PC-3 (cell line): ENCODE data around the gene TNIP1. TPM values are rescaled to one million over a fixed set of nuclear protein-coding genes. Genes with fewer than 3 reads are reported as not detected.

Experiments
- ATAC-seq: fragments of 200-7000 bp; cut with Tn5 transposase; 2 replicates; pipeline ENCODE4 v1.9.1; 2020; ENCODE audit warnings: mild to moderate bottlenecking, moderate library complexity
- BruUV-seq: library from RNA; stranded (reverse); fragments of 400-500 nt; replicated peaks from 2 replicates; lab custom pipeline; 2021; lab: Mats Ljungman, UMichigan
- CTCF ChIA-PET: fragments of 300-600 bp; sonication (Branson Sonifier 250); formaldehyde crosslinking; loops from one replicate; lab custom pipeline; 2022; ENCODE audit warnings: antibody characterized with exemption; lab: Charles Lee
- POLR2A ChIA-PET: fragments of 300-600 bp; sonication (Branson Sonifier 250); formaldehyde crosslinking; loops from one replicate; lab custom pipeline; 2022; ENCODE audit warnings: antibody characterized with exemption; ENCODE audit not compliant: unreplicated experiment; lab: Charles Lee
- DNase-seq: peaks from one replicate; pipeline ENCODE4 v3.0.0-alpha.2; 2015
- H2AFZ ChIP-seq: fragments of 300-600 bp; sonication (generic); 2 replicates; pipeline ENCODE4 v1.6.0; 2016; ENCODE audit warnings: antibody characterized with exemption, low read length
- H3F3A ChIP-seq: fragments of 300-600 bp; sonication (generic); one replicate; pipeline ENCODE4 v1.6.0; 2017; ENCODE audit warnings: antibody characterized with exemption, low read length, control low read depth, mild to moderate bottlenecking; ENCODE audit not compliant: unreplicated experiment
- H3K27ac ChIP-seq: fragments of 300-600 bp; sonication (generic); 2 replicates; pipeline ENCODE4 v1.5.1; 2016; ENCODE audit warnings: mild to moderate bottlenecking, low read length
- H3K27me3 ChIP-seq: fragments of 300-600 bp; sonication (generic); 2 replicates; pipeline ENCODE4 v1.6.1; 2016; ENCODE audit warnings: low read length, mixed read lengths
- H3K36me3 ChIP-seq: fragments of 300-600 bp; sonication (generic); 2 replicates; pipeline ENCODE4 v1.6.1; 2016; ENCODE audit warnings: low read depth, mixed run types, low read length, mixed read lengths
- H3K4me1 ChIP-seq: fragments of 300-600 bp; sonication (generic); 2 replicates; pipeline ENCODE4 v1.5.1; 2016; ENCODE audit warnings: low read length; ENCODE audit not compliant: insufficient read depth
- H3K4me2 ChIP-seq: fragments of 300-600 bp; sonication (generic); 2 replicates; pipeline ENCODE4 v1.6.0; 2016; ENCODE audit warnings: low read length
- H3K4me3 ChIP-seq: fragments of 300-600 bp; sonication (generic); 2 replicates; pipeline ENCODE4 v1.5.1; 2016; ENCODE audit warnings: mild to moderate bottlenecking, low read length, mixed read lengths
- H3K79me2 ChIP-seq: fragments of 300-600 bp; sonication (generic); 2 replicates; pipeline ENCODE4 v1.6.1; 2017; ENCODE audit warnings: low read length, mixed read lengths
- H3K9ac ChIP-seq: fragments of 300-600 bp; sonication (generic); 2 replicates; pipeline ENCODE4 v1.6.0; 2016; ENCODE audit warnings: mild to moderate bottlenecking, low read length
- H3K9me2 ChIP-seq: fragments of 300-600 bp; sonication (generic); replicated peaks from 2 replicates; pipeline ENCODE4 v1.6.1; 2016; ENCODE audit warnings: mixed run types, low read length, mixed read lengths
- H3K9me3 ChIP-seq: fragments of 300-600 bp; sonication (generic); 2 replicates; pipeline ENCODE4 v1.6.1; 2016; ENCODE audit warnings: low read length, mixed read lengths
- H4K20me1 ChIP-seq: fragments of 300-600 bp; sonication (generic); 2 replicates; pipeline ENCODE4 v1.6.1; 2016; ENCODE audit warnings: low read length, mixed read lengths
- CTCF ChIP-seq: fragments of 300-600 bp; sonication (generic); conservative IDR thresholded peaks from 2 replicates; pipeline ENCODE4 v1.5.1; 2017; ENCODE audit warnings: antibody characterized with exemption, low read depth, mild to moderate bottlenecking, low read length
- EZH2 ChIP-seq: fragments of 300-600 bp; sonication (generic); IDR thresholded peaks from one replicate; pipeline ENCODE4 v1.6.1; 2017; ENCODE audit warnings: antibody characterized with exemption, mild to moderate bottlenecking, low read length; ENCODE audit not compliant: unreplicated experiment
- EZH2phosphoT487 ChIP-seq: fragments of 300-600 bp; sonication (generic); IDR thresholded peaks from 2 replicates; pipeline ENCODE4 v1.6.1; 2018; ENCODE audit warnings: mild to moderate bottlenecking, antibody characterized with exemption, low read length, borderline replicate concordance
- intact Hi-C: fragments of 100-400 bp; cut with micrococcal nuclease; formaldehyde crosslinking; loops from 2 replicates; pipeline ENCODE4 v1.9.0; 2023
- total RNA-seq: library from RNA; depleted of rRNA; stranded (reverse); fragments of >200 nt; gene quantifications from 2 replicates; pipeline ENCODE4 v1.2.3, GENCODE V29; 2014

Gene TNIP1
- total RNA-seq, 1 experiment from 2014 or later: 90.0 TPM

GRCh38 chr5:151020304-151021110 lies 60.3 kb downstream of the TNIP1 start, which contains the start of gene GPX3:
TSS of gene GPX3 (plus strand) at chr5:151020591. CDS start at chr5:151020655, 64 bp downstream.
- ATAC-seq: no peak
- TF ChIP-seq EZH2 (no peak), CTCF (no peak), EZH2phosphoT487 (no peak)

GRCh38 chr5:151019331-151019730 lies 61.5 kb downstream of the TNIP1 start:
- H3K9me2 ChIP-seq: no peaks in the 10 kb centered on the region
- H3K27me3 ChIP-seq: no peaks in the 10 kb centered on the region
- no peak for DNase-seq
- CTCF ChIA-PET: no interaction called here
- H3K27ac ChIP-seq: no peak overlapping the region
- H2AFZ ChIP-seq: no peak overlapping the region
- no peak overlapping the region for H3K4me3 ChIP-seq
- H3K36me3 ChIP-seq: no peaks in the 10 kb centered on the region
- no TSS peak for BruUV-seq
- intact Hi-C loops: no loop called here
- no peaks in the 10 kb centered on the region for H4K20me1 ChIP-seq
- TF ChIP-seq CTCF: no peak
- TF ChIP-seq EZH2: no peak
- TF ChIP-seq EZH2phosphoT487: no peak
- H3K79me2 ChIP-seq: no peaks in the 10 kb centered on the region
- no peaks in the 10 kb centered on the region for H3K9me3 ChIP-seq
- POLR2A ChIA-PET: no interaction called here
- no peaks in the 10 kb centered on the region for H3F3A ChIP-seq
- no peak for ATAC-seq
- no peak overlapping the region for H3K9ac ChIP-seq
- peaks cover 34% of the 10 kb centered on the region for H3K4me1 ChIP-seq
- H3K4me2 ChIP-seq: no peak overlapping the region

More at GRCh38 chr5:151020304-151021110, 60.3 kb downstream of the TNIP1 start, which contains the start of gene GPX3:
- H3K36me3 ChIP-seq: no peaks in the 10 kb centered on the region
- no peaks in the 10 kb centered on the region for H3F3A ChIP-seq
- POLR2A ChIA-PET: no interaction called here
- no peaks in the 10 kb centered on the region for H3K9me2 ChIP-seq
- no peak within 1 kb of the TSS for H3K27ac ChIP-seq
- no TSS peak for BruUV-seq
- no peak within 1 kb of the TSS for H3K4me3 ChIP-seq
- peaks cover 31% of the 10 kb centered on the region for H3K4me1 ChIP-seq
- intact Hi-C loops: no loop called here
- H4K20me1 ChIP-seq: no peaks in the 10 kb centered on the region
- H3K9ac ChIP-seq: no peak within 1 kb of the TSS
- H3K9me3 ChIP-seq: no peaks in the 10 kb centered on the region
- no peak for DNase-seq
- CTCF ChIA-PET: no interaction called here
- H3K79me2 ChIP-seq: no peaks in the 10 kb centered on the region
- no peak within 1 kb of the TSS for H2AFZ ChIP-seq
- H3K27me3 ChIP-seq: no peaks in the 10 kb centered on the region
- no peak within 1 kb of the TSS for H3K4me2 ChIP-seq

- CTCF ChIA-PET: no interaction called here
- ATAC-seq: no peak
- DNase-seq: no peak
These were observed 62.0 kb downstream of the TNIP1 start for GRCh38 chr5:151018846-151019245.

More at GRCh38 chr5:151018846-151019245, 62.0 kb downstream of the TNIP1 start:
- Histone ChIP-seq H2AFZ (no peak overlapping the region), H3K36me3 (no peaks in the 10 kb centered on the region), H3K4me2 (no peak overlapping the region), H3K9me3 (no peaks in the 10 kb centered on the region), H3K4me3 (no peak overlapping the region), H3K9me2 (no peaks in the 10 kb centered on the region), H4K20me1 (no peaks in the 10 kb centered on the region), H3K27me3 (no peaks in the 10 kb centered on the region), H3F3A (no peaks in the 10 kb centered on the region), H3K79me2 (no peaks in the 10 kb centered on the region), H3K27ac (no peak overlapping the region), H3K4me1 (peaks cover 29% of the 10 kb centered on the region), H3K9ac (no peak overlapping the region)
- intact Hi-C loops: no loop called here
- no TSS peak for BruUV-seq
- POLR2A ChIA-PET: no interaction called here
- TF ChIP-seq EZH2phosphoT487: no peak
- no peak for TF ChIP-seq EZH2
- TF ChIP-seq CTCF: no peak
